ENCODE results near the gene TTC12.

TTC12 gene

DNA sequence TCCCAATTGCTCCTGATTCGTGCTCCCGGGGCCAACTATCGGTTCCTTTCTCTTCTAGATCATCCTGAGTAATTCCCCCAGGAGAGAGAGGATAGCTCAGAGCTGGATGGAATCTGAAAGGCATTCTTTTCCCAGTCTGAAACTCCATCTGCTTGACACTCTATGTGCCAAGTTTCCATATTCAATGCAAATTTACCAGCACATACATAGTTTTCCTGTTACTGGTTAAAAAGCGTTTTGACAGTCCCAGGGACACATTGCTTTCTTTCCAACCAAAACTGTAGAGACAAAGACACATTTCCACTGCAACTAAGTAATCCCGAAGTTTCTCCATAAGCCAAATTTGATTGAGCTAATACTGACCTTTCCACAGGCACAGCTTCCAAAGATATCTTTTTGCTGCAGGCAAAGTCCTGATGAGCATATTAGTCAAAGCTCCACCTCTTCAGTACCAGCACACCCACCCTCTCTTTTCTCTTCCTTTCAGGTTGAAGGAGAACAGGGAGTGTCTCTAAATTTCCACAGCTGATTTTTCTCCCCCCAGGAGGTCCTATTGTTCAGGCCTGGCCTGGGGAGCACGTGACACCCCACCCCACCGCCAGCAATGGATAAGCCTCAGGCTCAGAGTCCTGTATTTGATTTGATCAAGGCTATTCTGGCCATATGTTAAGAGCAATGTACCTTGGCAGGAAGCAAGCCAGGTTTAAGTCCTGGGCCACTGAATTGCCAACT is 63.5 kb downstream of the TTC12 start:
- no peak for DNase-seq

DNA sequence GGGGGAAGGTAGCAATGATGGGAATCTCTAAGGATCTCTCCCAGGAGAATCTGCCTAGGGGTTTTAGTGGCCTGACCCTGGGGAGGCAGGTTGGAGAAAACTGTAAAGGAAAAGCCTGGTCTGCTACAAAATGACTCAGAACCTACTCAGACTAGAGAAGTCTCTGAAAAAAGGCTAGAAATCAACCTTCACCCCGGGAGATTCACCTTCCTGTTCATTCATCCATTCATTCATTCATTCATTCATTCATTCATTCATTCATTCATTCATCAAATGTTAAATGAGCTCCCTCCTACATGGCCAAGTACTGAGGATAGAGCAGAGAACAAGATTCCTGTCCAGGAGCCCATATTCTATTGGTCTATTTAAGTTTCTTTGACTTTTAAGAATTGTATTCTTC is 64.3 kb downstream of the TTC12 start:
- no peak for DNase-seq

DNA sequence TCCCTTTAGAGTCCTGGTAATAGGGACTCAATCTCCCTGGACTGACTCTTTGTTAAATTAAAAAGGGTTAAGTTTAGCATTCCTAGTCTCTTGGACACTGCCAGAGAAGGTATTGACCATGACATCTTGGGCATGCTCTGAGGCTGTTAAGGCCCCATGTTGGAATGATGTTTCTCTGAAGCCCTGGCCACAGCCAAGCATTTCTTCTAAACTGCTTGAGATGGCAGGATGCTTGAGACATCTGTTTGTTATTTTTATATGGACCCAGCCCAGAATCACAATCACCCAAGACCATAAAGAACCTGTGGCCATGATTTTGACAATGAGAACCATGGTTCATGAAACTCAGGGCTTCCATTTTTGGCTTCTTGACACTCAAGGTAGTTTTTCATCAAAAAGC is 67.7 kb downstream of the TTC12 start:
- no peak for DNase-seq

DNA sequence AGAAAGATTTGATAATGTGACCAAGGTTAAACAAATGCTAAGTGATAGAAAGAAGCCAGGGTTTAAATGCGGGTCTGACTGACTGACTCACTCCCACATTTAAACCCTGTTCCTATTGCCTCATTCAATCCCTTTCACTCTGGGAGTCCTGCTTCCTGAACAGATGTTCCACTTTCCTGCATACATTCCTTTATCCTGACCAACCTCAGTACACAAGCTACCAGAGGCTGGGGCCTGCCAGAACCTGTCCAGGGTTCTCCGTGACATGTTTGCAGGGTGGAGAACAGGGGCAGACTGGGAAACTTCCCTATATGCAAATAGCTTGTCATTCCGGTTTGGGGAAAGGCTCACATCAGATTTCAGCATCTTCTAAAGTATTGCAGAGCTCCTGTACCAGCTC is 70.2 kb downstream of the TTC12 start:
- no peak for DNase-seq

DNA sequence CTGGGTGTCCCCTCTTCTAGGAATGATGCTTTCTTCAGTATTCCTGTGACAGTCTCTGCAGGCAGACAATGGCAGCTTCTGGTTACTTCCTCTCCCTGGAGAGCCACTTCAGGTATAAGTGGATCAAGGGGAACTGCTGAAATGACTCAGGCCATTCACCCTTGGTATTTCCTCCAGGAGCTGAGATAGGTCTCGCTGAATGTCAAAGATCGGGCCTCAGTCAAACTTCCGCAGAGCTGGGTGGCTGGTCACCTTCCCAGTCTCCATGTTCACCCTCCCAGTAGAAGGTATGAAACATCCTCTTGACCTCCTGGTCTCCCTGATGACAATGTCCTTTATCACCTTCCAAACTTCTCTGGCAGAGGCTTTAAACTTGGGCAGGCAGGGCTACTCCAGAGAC is 71.4 kb downstream of the TTC12 start:
- no peak for DNase-seq

DNA sequence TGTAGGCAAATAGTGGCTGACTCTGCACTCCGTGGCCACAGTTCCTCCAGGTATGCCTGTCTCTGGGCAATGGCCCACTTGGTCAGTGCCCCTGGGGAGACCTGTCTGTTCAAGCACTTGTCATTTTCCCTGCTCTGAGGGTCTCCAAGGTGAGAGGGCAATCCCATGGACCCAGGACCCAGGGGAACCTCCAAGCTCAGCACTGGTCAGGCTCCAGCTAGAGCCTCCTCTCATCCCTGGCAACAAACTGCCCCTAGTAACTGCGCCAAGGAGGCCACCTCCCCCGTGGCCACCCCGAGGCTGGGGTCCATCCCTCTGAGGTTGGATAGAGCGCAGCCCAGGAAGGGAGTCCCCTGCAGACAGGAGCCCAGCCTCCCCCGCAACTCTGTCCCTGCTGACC is 72.5 kb downstream of the TTC12 start:
- no peak for DNase-seq

DNA sequence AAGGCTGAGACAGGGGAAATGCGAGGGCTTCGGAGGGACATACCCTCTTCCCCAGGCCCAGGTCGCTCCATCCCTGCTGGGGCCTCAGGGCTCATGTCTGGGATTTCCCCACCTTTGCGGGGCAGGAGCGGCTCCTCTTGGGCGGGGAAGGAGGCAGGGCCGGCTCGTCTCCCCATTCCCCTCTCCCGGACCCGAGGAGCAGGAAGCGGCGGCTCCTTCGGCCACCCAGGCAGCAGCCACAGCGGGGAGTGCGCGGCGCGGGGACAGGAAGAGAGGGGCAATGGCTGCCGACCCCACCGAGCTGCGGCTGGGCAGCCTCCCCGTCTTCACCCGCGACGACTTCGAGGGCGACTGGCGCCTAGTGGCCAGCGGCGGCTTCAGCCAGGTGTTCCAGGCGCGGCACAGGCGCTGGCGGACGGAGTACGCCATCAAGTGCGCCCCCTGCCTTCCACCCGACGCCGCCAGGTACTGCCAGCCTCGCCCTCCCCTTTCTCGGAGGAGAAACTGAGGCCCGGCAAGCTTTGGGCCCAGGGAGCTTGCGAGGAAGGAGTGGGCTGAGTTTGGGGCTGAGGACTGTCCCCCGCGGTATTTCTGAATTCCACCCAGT is 73.3 kb downstream of the TTC12 start, which contains the start of gene ANKK1:
Gene ANKK1 (plus strand): TSS at position 175 of the 607 bp plus-strand sequence. CDS start 106 bp downstream, at position 281.
- no peak for DNase-seq

DNA sequence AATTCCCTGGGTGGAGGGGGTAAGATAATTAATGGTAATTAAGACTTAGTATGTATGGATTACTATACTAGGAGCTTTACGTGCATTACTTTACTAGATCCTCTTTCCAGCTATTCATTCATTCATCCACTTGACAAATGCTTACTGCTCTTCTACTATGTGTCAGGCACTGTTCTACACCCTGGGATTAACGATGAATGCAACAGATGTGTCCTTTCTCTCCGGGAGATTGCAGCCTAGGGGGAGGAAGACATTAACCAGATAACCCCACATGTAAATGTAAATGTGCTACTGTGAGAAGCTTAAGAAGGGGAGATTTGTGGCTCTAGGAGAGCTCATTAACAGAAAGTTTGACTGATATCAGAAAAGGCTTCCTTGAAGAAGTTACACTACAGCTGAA is 74.9 kb downstream of the TTC12 start:
- DNase-seq, result no peak

DNA sequence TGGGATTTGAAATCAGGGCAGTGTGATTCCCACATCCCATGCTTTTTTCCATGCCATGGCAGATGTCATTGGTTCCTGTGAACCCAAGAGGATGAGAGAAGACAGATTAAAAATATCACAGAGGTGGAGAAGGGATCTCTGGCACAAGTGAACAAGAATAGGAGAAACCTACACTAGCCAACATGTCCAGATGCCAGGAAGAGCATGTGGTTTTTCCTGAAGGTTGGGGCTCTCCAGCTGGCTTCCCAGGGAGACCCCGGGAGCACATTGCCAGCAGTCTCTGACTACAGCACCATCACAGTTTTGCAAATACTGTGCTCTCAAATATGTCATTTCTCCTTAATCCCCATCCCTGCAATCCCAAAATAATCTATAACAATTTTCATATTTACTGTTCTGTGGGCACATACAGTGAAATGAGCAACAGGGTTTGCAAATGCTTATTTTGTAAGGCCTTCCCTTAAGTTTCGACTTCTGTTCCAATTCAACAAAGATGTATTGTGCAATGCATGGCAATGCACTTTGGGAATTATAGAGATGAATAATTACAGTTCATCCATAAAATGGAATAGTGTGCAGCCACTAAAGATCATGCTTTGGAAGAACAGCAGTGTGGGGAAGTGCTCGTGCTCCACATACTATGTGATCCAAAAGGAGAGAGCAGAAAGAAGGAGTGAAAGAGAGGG is 78.0 kb downstream of the TTC12 start:
- no peak for DNase-seq

DNA sequence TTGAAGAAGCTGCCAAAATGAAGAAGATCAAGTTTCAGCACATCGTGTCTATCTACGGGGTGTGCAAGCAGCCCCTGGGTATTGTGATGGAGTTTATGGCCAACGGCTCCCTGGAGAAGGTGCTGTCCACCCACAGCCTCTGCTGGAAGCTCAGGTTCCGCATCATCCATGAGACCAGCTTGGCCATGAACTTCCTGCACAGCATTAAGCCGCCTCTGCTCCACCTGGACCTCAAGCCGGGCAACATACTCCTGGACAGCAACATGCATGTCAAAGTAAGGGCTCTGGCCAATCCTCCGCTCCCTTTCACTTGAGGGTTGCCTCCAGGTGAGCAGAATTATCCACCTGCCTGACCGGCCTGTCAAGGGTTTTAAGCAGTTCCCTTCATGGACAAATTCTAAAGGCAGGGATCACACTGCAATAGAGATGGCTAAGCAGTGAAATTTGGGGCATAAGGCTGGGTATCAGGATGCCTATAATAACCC is 79.2 kb downstream of the TTC12 start:
- DNase-seq, result no peak

DNA sequence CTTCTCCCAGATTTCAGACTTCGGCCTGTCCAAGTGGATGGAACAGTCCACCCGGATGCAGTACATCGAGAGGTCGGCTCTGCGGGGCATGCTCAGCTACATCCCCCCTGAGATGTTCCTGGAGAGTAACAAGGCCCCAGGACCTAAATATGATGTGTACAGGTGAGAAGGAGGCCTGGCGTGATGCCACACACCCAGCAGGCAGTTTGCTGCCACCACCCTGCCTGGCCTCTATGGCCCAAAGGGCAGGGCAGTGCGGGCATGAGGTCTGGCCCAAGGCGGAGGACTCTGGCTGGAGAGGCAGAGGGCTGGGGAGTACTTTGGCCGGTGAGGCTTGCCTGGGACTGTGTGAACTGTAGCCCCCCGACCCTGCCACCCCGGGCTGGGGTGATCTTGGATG is 80.5 kb downstream of the TTC12 start:
- DNase-seq, result no peak

DNA sequence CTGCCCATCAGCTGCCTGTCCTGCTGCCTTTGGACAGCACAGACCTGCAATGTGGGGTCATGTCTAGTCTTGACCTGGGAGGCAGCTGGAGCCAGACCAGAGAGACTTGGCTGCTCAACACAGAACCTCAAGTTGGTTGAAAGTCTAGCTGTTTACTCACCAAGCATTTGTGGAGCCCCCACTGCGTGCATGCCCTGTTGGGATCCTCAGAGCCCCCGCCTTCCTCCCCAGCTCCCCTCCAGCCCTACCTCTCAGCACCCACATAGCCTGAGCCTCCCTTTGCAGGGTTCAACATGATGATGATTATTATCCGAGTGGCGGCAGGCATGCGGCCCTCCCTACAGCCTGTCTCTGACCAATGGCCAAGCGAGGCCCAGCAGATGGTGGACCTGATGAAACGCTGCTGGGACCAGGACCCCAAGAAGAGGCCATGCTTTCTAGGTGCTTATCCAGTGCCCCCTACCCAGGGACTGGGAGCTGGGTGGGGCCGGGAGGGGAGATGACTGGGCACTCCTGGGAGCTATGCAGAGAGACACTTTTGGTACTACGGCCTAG is 81.5 kb downstream of the TTC12 start:
- no peak for DNase-seq

DNA sequence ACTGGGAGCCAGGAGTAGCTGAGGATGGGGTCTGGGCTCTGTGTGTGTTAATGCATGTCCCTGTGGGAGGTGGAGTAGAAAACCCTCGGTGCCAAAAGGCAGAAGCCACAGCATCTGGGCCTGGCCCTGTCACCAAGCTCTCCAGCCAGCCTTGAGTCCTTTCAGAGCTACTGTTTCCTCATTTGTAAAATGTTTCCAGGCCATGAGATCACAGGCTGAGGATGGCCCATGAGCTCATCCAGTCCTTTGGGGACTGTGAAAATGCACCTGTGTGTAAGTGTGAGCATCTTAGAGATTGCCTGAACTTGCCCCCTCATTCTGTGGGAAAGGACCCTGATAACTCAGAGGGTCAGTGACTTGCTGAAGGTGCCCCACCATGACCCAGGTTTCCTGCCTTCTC is 82.3 kb downstream of the TTC12 start:
- DNase-seq, result no peak

DNA sequence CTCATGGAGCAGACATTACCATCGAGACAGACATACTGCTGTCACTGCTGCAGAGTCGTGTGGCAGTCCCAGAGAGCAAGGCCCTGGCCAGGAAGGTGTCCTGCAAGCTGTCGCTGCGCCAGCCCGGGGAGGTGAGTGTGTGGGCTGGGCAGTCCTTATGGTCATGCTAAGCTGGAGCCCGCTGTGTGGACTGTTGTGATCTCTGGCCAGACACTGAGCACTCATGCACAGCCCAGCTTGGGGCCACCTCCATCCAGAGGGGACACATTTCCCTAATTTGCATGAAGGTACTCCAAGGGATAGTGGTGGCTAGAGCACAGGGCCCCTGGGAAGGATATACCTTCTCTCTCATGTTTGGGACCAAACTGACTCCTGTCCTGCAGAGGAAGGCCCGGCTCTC is 82.8 kb downstream of the TTC12 start:
- DNase-seq, result no peak

DNA sequence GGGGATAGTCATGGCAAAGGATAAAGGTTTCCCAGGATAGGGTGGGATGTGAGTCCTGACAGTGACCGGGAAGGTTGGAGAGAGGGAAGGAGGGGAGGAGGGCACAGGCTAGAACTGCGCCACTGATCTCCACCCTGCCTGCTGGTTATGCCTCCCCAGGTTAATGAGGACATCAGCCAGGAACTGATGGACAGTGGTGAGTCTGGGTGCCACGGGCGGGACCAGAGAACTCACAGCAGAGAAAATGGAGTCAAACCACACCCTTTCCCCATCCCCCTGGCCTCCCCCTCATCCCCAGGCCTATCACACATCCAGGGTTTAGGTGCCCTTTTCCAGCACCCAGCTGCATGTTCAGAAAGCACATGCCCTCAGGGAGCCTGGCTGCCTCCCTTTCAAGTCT is 83.4 kb downstream of the TTC12 start:
- DNase-seq, result no peak

DNA sequence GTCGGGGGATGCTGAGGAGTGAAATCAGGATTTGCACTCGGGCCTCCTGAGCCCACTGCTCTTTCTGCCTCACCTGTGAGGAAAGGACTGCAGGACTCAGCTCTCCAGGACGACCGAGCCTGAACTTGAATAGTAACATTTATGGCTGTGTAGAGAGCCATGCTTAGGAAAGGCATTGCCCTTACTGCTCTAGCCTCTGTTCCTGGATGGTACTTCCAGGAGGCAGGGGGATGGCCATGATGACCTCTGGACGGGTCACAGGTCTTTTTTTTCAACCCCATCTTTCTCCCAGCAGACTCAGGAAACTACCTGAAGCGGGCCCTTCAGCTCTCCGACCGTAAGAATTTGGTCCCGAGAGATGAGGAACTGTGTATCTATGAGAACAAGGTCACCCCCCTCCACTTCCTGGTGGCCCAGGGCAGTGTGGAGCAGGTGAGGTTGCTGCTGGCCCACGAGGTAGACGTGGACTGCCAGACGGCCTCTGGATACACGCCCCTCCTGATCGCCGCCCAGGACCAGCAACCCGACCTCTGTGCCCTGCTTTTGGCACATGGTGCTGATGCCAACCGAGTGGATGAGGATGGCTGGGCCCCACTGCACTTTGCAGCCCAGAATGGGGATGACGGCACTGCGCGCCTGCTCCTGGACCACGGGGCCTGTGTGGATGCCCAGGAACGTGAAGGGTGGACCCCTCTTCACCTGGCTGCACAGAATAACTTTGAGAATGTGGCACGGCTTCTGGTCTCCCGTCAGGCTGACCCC is 84.5 kb downstream of the TTC12 start:
- DNase-seq, result no peak

DNA sequence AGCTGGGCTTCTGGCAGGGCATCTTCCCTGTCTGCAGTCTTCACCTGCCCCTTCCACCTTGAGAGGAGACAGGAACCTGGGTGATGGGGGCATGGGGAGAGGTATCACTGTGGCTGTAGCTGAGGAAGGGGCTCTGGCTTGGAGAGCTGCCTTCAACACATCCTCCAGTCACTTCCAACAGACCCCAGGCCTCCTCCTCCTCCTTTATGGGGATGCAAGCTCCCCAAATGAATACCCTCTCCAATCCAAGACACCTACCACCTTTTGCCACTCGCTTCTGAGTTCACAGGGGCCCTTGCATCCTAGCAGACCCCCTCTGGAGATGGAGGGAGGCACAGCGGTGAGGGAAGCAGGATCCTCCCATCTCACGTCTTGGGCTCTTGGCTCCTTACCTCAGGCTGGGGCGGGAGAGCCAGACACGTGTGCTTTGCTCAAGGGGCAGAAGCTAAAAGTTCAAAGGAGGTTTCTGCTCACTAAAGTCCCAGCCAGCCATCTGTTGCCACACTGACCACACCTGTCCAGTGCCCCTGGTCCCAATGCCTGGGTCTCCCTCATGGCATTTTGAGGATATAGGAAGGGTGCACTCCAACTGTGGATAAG is 86.3 kb downstream of the TTC12 start:
- DNase-seq, result no peak

DNA sequence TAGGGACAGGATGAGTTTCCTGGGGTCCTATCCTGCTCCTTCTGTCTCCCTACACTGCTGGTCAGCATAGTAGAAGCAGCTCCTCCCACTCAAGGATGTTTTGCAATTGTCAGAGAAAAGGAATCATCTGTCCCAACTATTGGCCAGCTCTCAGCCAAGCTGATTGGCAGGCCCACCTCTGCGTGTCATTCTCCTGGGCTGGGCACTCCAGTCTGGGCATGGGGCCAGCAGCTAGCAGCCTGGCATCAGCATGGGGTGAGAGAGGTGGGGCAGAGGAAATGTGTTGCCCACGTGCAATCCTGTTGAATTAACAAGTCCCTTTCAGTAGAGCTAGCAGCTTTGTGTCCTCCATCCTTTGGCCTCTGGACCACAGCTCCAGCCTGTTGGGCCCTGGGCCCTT is 87.3 kb downstream of the TTC12 start:
- DNase-seq, result no peak

DNA sequence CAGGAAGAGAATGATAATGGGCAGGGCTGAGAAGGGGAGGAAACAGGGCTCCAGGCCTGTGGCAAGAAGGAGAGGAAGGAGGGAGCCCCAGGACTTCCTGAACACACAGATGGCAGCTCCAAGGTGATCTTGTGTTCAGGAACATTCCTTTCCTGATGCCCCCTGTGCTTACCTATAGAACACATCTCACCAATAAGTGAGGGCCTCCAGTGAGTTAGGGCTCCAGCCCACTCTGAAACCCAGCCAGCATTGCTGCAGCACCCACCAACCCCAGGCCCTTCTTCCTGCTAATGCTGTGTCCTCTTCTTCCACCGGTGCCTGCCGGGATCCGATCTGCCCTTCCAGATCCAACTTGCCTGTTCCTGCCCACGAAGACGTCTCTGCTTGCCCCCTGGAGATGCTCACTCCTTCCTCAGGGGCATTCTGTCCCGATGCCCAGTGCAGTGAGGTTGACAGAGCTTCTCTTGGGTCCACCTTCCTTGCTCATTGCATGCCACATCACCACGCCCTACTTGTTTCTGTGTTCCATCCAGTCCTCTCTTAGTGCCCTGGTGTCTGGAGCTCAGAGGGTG is 90.6 kb downstream of the TTC12 start:
- no peak for DNase-seq

DNA sequence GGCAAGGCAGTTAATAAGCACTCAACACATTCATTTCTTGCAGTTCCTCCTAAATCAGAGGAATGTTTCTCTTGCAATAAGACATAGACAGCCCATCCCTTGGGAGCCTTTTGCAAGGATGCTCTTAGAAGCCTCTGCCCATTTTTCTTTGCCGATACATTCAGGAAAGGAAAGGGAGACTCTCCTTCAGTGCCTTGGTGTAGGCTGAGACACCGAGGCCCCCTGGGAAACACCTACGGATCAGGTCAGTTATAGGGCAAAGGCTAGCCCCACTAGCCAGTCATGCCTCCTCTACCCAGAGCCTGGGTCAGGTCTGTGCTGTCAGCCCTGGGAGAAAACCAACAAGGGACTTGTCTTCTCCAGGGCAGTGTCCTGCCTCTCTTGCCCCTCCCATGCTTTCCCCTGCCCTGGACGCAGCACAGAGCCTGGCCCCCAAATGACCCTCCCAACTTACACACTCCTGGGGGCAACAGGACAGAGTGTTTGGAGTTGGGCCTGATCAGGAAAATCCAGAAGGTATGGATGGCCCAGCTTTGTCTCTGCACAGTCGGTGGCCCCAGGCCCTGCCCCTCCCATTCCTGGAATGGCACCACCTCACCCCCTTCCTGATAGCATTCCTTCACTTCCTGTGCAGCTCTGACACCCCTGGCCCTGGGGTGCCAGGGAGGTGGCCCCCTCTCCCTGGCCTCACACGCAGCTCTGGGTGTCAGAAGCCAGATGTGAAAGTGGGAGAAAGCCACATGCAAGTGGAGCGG is 91.5 kb downstream of the TTC12 start:
- DNase-seq, result no peak

DNA sequence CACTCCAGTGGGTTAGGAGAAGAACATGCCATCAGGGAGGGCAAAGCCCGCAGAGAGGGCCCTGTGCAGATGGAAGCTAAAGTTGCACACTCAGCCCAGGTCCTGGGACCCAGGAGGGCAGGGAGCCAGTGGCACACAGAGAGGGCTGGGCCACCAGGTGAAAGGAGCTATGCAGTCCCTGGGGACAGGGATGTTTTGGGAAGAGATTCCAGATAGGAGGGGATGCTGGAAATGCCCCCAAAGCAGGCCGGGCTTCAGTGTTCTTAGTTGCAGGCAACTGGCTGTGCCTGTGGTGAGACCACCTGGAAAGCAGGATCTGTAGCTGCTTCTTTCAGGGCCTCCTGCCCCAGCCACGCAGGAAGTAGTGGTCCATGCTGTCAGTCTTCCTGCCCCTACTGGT is 92.8 kb downstream of the TTC12 start:
- no peak for DNase-seq

DNA sequence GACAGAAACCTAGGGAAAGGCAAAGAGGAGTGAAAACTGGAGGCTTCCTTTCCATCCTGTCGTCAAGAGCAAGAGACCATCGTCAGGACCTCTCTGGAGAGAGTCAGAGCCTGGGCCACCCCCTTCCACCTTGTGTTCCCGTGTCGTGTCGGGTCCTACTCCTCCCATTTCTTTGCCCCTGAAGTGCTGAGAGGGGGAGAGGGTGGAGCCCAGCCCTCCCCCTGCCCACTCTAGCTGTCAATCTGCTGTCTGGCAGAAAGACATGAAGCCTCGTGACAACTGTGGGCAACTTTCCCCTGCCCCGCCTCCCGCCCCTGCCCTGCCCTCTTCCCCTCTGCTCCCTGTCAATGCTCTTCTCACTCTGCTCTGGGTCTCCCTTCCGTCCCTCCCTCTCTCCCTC is 93.8 kb downstream of the TTC12 start:
- no peak for DNase-seq
